Measurements from ENCODE around the gene MILR1. TPM values are rescaled to one million over a fixed set of nuclear protein-coding genes. Genes with fewer than 3 reads are reported as not detected.
A peak's percentile ranks its signal among the peaks of the same experiment; 100 is the strongest.
"Not testable (repeated sequence)": the region's sequence is repeated elsewhere in the genome, so short reads cannot be mapped to it uniquely, and the experiment has no call there.

MILR1 gene
- total RNA-seq, 6 experiments from 2014 or later: 0.61 to 2.5 (median 1.5) TPM

GRCh38 chr17:64458756-64459155 is 9.8 kb downstream of the MILR1 start:
- TF ChIP-seq CTCF (IDR thresholded peaks at IDR 0.05): no peak
- peaks cover 21% of the 10 kb centered on the region for H3K4me1 Mint-ChIP-seq (ENCODE audit: low read depth)
- no peaks in the 10 kb centered on the region for H3K36me3 Mint-ChIP-seq (ENCODE audit: low read depth)
- H3K27ac Mint-ChIP-seq: no peak overlapping the region
- H3K27me3 Mint-ChIP-seq (ENCODE audit: insufficient read depth): peaks cover 1% of the 10 kb centered on the region; the same call in 1 of the 2 replicates
- DNase-seq: no peak
- H3K9me3 Mint-ChIP-seq: no peaks in the 10 kb centered on the region
- no peak overlapping the region for H3K4me3 Mint-ChIP-seq

- TF ChIP-seq CTCF (IDR thresholded peaks at IDR 0.05): no peak
- peak overlapping the region; percentile 60; the same call in 1 of the 2 replicates for H3K27ac Mint-ChIP-seq
- H3K9me3 Mint-ChIP-seq: no peaks in the 10 kb centered on the region
- peaks cover 21% of the 10 kb centered on the region for H3K4me1 Mint-ChIP-seq (ENCODE audit: low read depth)
- H3K27me3 Mint-ChIP-seq (ENCODE audit: insufficient read depth): peaks cover 1% of the 10 kb centered on the region; the same call in 1 of the 2 replicates
- H3K4me3 Mint-ChIP-seq: no peak overlapping the region
- no peaks in the 10 kb centered on the region for H3K36me3 Mint-ChIP-seq (ENCODE audit: low read depth)
- peak; percentile 52 for DNase-seq
These were observed 10.4 kb downstream of the MILR1 start for GRCh38 chr17:64459284-64459747.

- not testable (repeated sequence) for H3K36me3 Mint-ChIP-seq (ENCODE audit: low read depth); H3K27me3 Mint-ChIP-seq (ENCODE audit: insufficient read depth); DNase-seq; H3K27ac Mint-ChIP-seq; H3K4me3 Mint-ChIP-seq; H3K9me3 Mint-ChIP-seq
- peaks cover 20% of the 10 kb centered on the region for H3K4me1 Mint-ChIP-seq (ENCODE audit: low read depth)
These were observed 10.9 kb downstream of the MILR1 start for GRCh38 chr17:64459818-64460217.

DNA sequence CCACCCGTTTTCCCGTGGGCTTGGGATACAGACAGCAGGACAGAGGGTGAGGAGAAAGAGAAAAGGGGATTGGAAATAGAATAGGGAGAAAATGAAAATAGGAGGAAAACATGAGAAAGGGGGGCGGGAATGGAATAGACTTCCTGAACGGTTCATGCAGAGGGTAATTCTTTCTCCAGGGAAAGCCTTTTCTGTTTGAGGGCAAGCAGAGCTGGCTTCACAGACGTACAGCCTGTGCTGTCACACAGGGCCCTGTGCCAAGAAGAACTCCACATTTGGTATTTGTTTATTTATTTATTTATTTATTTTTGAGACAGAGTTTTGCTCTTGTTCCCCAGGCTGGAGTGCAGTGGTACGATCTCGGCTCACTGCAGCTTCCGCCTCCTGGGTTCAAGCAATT is 12.0 kb downstream of the MILR1 start:
- DNase-seq: no peak
- no peaks in the 10 kb centered on the region for H3K36me3 Mint-ChIP-seq (ENCODE audit: low read depth)
- peaks cover 3% of the 10 kb centered on the region; the same call in 1 of the 2 replicates for H3K27me3 Mint-ChIP-seq (ENCODE audit: insufficient read depth)
- H3K9me3 Mint-ChIP-seq: no peaks in the 10 kb centered on the region
- H3K27ac Mint-ChIP-seq: no peak overlapping the region
- TF ChIP-seq CTCF (IDR thresholded peaks at IDR 0.05): no peak
- peaks cover 20% of the 10 kb centered on the region for H3K4me1 Mint-ChIP-seq (ENCODE audit: low read depth)
- no peak overlapping the region for H3K4me3 Mint-ChIP-seq

GRCh38 chr17:64461788-64462187 is 12.9 kb downstream of the MILR1 start:
- H3K9me3 Mint-ChIP-seq: no peaks in the 10 kb centered on the region
- H3K36me3 Mint-ChIP-seq (ENCODE audit: low read depth): no peaks in the 10 kb centered on the region
- no peak for TF ChIP-seq CTCF (IDR thresholded peaks at IDR 0.05)
- no peak for DNase-seq
- peaks cover 28% of the 10 kb centered on the region for H3K4me1 Mint-ChIP-seq (ENCODE audit: low read depth)
- no peak overlapping the region for H3K4me3 Mint-ChIP-seq
- H3K27me3 Mint-ChIP-seq (ENCODE audit: insufficient read depth): peaks cover 5% of the 10 kb centered on the region; the same call in 1 of the 2 replicates
- no peak overlapping the region for H3K27ac Mint-ChIP-seq

DNA sequence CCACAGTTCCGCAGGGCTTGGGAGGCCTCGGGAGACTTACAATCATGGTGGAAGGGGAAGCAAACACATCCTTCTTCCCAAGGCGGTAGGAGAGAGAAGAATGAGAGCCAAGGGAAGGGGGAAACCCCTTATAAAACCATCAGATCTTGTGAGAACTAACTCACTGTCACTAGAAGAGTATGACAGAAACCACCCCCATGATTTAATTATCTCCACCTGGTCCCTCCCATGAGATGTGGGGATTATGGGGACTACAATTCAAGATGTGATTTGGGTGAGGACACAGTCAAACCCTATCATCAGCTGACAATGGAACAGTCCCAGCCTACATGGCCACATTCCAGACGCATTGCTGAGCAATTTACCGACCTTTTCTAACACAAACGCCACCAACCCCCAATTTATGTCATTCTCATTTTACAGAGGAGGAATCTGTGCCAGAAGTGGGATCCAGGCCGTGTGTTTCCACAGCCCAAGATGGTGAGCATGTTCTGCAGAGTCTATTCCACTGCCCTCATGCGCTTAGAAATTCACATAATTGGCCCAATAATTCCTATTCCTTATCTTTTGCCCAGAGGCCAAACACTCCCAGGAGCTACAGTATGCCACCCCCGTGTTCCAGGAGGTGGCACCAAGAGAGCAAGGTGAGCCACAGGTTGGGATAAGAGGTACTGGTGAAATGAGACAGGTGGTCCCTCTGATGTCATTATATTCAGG is 17.3 kb downstream of the MILR1 start:
- DNase-seq: no peak
- Mint-ChIP-seq H3K4me1 (ENCODE audit: low read depth) (peaks cover 16% of the 10 kb centered on the region), H3K4me3 (no peak overlapping the region), H3K36me3 (ENCODE audit: low read depth) (no peaks in the 10 kb centered on the region), H3K9me3 (no peaks in the 10 kb centered on the region), H3K27me3 (ENCODE audit: insufficient read depth) (peaks cover 7% of the 10 kb centered on the region), H3K27ac (no peak overlapping the region)
- no peak for TF ChIP-seq CTCF (IDR thresholded peaks at IDR 0.05)

DNA sequence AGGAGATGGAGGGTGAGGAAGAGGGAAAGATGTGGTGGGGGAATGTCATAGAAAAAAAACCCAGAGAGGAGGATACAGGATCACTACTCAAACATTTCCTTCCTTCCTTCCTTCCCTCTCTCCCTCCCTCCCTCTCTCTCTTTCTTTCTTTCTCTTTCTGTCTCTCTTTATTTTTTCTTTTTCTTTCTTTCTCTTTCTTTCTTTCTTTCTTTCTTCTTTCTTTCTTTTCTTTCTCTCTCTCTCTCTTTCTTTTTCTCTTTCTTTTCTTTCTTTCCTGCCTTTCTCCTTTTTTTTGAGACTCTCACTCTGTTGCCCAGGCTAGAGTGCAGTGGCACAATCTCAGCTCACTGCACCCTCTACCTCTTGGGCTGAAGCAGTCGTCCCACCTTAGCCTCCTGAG is 17.9 kb downstream of the MILR1 start:
- not testable (repeated sequence) for H3K27me3 Mint-ChIP-seq (ENCODE audit: insufficient read depth); H3K4me3 Mint-ChIP-seq; H3K36me3 Mint-ChIP-seq (ENCODE audit: low read depth); H3K9me3 Mint-ChIP-seq; DNase-seq; H3K27ac Mint-ChIP-seq
- peaks cover 16% of the 10 kb centered on the region for H3K4me1 Mint-ChIP-seq (ENCODE audit: low read depth)

All from HFFc6 (cell line).